ENCODE measurements around the gene SLC5A11. TPM values are rescaled to one million over a fixed set of nuclear protein-coding genes. Genes with fewer than 3 reads are reported as not detected.

SLC5A11 gene
- total RNA-seq, 4 donors from 2014 or later: not detected

GRCh38 chr16:24834459-24835335 lies 11.1 kb upstream of the SLC5A11 start:
- DNase-seq (ENCODE audit: extremely low spot score): no peak
- Histone ChIP-seq H3K27me3 (no peaks in the 10 kb centered on the region), H3K4me1 (peaks cover 6 to 17% (median 11%) of the 10 kb centered on the region in 4 donors), H3K9me3 (no peaks in the 10 kb centered on the region), H3K36me3 (peaks cover 0 to 10% (median 3%) of the 10 kb centered on the region in 4 donors), H3K4me3 (no peak overlapping the region), H3K27ac (replicated peaks in 1 of 4) (no peak overlapping the region)
- 79% methylated on average over 7 of the region's 7 CpGs for WGBS
- intact Hi-C loops (cut with DNase I): no loop called here
- TF ChIP-seq EP300 (IDR thresholded peaks at IDR 0.05) (no peak), POLR2A (IDR thresholded peaks at IDR 0.05; ENCODE audit: low read depth) (no peak), CTCF (IDR thresholded peaks at IDR 0.05) (peak in 1 of 3 experiments; percentile 35), POLR2AphosphoS5 (IDR thresholded peaks at IDR 0.05) (no peak)

- 94% methylated on average over 6 of the region's 6 CpGs for WGBS
- H3K36me3 ChIP-seq: peaks cover 0 to 9% (median 2%) of the 10 kb centered on the region in 4 donors
- intact Hi-C loops (cut with DNase I): no loop called here
- H3K27me3 ChIP-seq: no peaks in the 10 kb centered on the region
- no peak for DNase-seq (ENCODE audit: extremely low spot score)
- H3K4me1 ChIP-seq: peaks cover 6 to 17% (median 11%) of the 10 kb centered on the region in 4 donors
- no peak overlapping the region for H3K4me3 ChIP-seq
- H3K9me3 ChIP-seq: no peaks in the 10 kb centered on the region
- H3K27ac ChIP-seq (replicated peaks in 1 of 4): no peak overlapping the region
- no peak for TF ChIP-seq EP300 (IDR thresholded peaks at IDR 0.05)
- TF ChIP-seq POLR2AphosphoS5 (IDR thresholded peaks at IDR 0.05): no peak
- TF ChIP-seq POLR2A (IDR thresholded peaks at IDR 0.05; ENCODE audit: low read depth): no peak
- no peak for TF ChIP-seq CTCF (IDR thresholded peaks at IDR 0.05)
These were observed 8.9 kb upstream of the SLC5A11 start for GRCh38 chr16:24836836-24837235.

GRCh38 chr16:24837969-24838368 lies 7.8 kb upstream of the SLC5A11 start:
- Histone ChIP-seq H3K9me3 (no peaks in the 10 kb centered on the region), H3K27ac (replicated peaks in 1 of 4) (no peak overlapping the region), H3K36me3 (no peaks in the 10 kb centered on the region), H3K4me1 (peaks cover 6 to 17% (median 11%) of the 10 kb centered on the region in 4 donors), H3K27me3 (no peaks in the 10 kb centered on the region), H3K4me3 (no peak overlapping the region)
- TF ChIP-seq CTCF (IDR thresholded peaks at IDR 0.05) (no peak), POLR2A (IDR thresholded peaks at IDR 0.05; ENCODE audit: low read depth) (no peak), POLR2AphosphoS5 (IDR thresholded peaks at IDR 0.05) (no peak), EP300 (IDR thresholded peaks at IDR 0.05) (no peak)
- DNase-seq (ENCODE audit: extremely low spot score): no peak
- intact Hi-C loops (cut with DNase I): no loop called here
- WGBS: 90% methylated on average over 9 of the region's 9 CpGs

GRCh38 chr16:24838554-24839266 lies 7.1 kb upstream of the SLC5A11 start:
- DNase-seq (ENCODE audit: extremely low spot score): no peak
- Histone ChIP-seq H3K27ac (replicated peaks in 1 of 4) (peak overlapping the region in 2 of 4 donors; percentile 5 to 34), H3K9me3 (no peaks in the 10 kb centered on the region), H3K4me1 (peaks cover 6 to 17% (median 11%) of the 10 kb centered on the region in 4 donors), H3K4me3 (no peak overlapping the region), H3K27me3 (no peaks in the 10 kb centered on the region), H3K36me3 (no peaks in the 10 kb centered on the region)
- 51% methylated on average over 3 of the region's 5 CpGs for WGBS
- intact Hi-C loops (cut with DNase I): no loop called here
- TF ChIP-seq POLR2AphosphoS5 (IDR thresholded peaks at IDR 0.05) (peak in 1 of 2 donors; percentile 12), EP300 (IDR thresholded peaks at IDR 0.05) (no peak)
